GM21515 (cell line): ENCODE measurements around the gene CDK1.
"Not testable (repeated sequence)": the region's sequence is repeated elsewhere in the genome, so short reads cannot be mapped to it uniquely, and the experiment has no call there.

Source experiments
- ATAC-seq: cut with Tn5 transposase; IDR thresholded peaks from one replicate; pipeline ENCODE4 v1.9.1; 2021; ENCODE audit not compliant: unreplicated experiment

Gene CDK1

GRCh38 chr10:60810437-60811182, 32.3 kb downstream of the CDK1 start:
- ATAC-seq, result no peak

- ATAC-seq, result peak; percentile 78
Measured at GRCh38 chr10:60816628-60817397, 38.5 kb downstream of the CDK1 start.

- no peak for ATAC-seq
Measured at GRCh38 chr10:60817398-60817805, 39.1 kb downstream of the CDK1 start.

DNA sequence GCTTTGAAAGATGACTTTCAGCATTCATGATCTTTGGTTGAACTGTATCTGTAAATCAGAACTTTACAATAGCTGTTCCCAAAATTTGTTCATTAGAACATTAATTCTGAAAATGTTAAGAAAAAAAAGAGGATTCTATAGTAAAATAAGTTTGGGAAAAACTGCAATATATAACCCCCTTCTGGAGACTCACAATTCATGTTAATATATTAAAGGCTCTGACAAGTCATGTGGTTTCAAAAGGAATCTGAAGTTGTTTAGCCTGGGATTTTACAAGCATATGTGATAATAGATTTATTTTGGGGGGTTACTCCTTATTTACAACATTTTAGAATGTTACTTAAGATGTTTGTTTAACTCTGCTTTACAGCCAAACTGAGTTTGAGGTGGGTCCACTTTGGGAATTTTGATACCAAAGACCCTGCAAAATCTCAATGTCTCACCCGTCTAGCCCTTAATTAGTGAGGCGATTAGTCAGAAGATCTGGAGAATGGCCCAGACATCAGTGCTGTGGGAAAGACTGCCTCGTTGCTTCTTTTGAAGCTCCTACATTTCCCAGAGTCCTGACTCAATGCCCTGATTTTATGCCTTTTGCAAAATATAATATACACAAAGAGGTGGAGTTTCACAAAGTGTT, 40.0 kb downstream of the CDK1 start:
- no peak for ATAC-seq

- ATAC-seq, result no peak
Measured at GRCh38 chr10:60819271-60819670, 41.0 kb downstream of the CDK1 start.

- ATAC-seq, result peak; percentile 60
Measured at GRCh38 chr10:60820093-60820754, 41.9 kb downstream of the CDK1 start.

DNA sequence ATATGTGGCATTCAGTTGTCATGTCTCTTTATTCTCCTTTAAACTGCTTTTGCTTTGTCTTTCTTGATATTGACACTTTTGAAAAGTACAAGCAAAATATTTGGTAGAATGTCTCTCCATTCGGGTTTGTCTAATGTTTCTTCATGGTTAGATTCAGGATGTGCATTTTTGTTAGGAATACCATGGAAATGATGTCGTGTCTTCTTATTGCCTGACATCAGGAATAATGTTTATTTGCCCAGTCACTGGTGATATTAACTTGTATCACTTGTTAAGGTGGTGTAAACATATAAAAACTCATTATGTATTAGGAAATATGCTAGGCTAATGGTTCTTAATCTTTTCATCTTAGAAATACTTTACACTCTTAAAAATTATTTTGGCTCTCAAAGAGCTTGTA, 43.4 kb downstream of the CDK1 start:
- ATAC-seq, result no peak

GRCh38 chr10:60822809-60823208, 44.5 kb downstream of the CDK1 start:
- no peak for ATAC-seq

DNA sequence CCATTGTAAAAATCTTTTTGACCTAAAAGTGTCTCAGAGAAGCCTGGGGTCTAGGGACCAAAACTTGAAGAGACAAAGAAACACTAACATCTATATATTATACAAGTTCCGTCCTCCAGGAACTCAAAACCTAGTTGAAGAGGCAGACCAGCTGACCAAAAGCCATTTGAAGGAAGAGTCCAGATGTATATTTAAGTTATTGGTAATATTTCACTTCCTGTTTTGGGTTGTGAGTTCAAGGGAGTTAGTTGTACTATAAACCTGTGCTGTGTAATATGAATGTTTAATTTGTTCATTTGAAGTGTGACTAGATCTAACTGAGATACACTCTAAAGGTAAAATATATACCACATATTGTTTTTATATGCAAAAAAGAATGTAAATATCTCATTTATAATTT, 45.0 kb downstream of the CDK1 start:
- ATAC-seq, result no peak

GRCh38 chr10:60825520-60825919, 47.2 kb downstream of the CDK1 start:
- ATAC-seq, result no peak

DNA sequence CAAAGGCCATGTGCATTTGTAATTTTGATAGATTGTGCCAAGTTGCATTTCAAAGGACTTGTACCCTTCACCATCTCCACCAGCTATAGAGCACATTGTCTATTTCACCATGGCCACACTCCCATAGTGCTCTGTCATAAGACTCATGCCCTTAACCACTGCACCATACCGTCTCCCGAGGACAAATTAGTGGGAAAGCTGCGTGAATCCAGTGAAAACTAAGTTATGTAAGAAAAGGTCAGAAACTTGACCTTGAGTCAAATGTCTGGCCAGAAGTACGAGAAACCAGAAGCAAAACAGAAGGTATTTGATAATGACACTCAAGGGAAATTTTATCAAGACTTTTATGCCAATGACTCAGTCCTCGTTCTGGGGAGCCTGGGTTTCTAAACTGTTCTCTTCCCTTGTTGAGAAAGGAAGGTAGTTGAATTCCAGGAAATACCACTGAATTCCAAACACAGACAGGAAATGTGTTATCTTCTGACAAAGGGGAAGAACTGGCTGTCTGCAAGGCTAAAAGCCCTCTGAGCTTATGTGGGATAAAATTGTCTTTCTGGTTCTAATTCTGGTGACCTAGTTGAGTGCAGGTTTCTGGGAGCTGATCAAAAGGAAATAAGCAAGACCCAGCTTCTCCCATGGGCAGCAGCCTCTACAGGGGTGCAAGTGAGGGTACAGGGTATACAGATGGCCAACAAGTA, 49.7 kb downstream of the CDK1 start:
- ATAC-seq, result no peak

DNA sequence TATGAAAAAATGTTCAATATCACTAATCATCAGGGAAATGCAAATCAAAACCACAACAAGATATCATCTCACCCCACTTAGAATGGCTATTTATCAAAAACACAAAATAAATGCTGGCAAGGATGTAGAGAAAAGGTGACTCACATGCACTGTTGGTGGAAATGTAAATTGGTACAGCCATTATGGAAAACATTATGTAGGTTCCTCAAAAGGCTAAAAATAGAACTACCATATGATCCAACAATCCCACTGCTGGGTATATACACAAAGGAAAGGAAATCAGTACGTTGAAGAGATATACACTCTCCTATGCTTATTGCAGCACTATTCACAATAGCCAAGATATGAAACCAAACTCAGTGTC, 50.2 kb downstream of the CDK1 start:
- ATAC-seq, result no peak

DNA sequence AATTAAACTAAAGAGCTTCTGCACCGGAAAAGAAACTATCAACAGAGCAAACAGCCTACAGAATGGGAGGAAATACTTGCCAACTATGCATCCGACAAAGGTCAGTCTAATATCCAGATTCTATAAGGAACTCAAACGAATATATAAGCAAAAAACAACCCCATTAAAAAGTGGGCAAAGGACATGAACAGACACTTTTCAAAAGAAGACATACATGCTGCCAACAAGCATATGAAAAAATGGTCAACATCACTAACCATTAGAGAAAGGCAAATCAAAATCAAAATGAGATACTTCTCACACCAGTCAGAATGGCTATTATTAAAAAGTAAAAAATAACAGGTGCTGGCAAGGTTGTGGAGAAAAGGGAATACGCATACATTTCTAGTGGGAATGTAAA, 53.9 kb downstream of the CDK1 start:
- not testable (repeated sequence) for ATAC-seq

GRCh38 chr10:60834401-60834800, 56.1 kb downstream of the CDK1 start:
- ATAC-seq, result no peak

GRCh38 chr10:60835049-60835448, 56.8 kb downstream of the CDK1 start:
- ATAC-seq, result no peak

DNA sequence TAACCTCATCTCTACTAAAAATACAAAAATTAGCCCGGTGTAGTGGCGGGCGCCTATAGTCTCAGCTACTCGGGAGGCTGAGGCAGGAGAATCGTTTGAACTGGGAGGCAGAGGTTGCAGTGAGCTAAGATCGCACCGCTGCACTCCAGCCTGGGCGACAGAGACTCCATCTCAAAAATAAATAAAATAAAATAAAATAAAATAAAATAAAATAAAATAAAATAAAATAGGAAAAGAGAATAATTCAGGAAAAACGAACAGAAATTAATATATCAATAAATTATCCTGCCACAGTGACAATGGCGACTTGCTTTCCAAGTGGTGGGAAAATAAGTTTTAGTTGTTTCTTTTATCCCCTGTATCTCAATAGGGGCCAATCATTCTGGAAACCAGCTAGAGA, 62.9 kb downstream of the CDK1 start:
- not testable (repeated sequence) for ATAC-seq

- ATAC-seq, result no peak
Measured at GRCh38 chr10:60842694-60843093, 64.4 kb downstream of the CDK1 start.
